ENCODE data around the gene SAMMSON. TPM values are rescaled to one million over a fixed set of nuclear protein-coding genes. Genes with fewer than 3 reads are reported as not detected.

SAMMSON gene
- total RNA-seq, 2 experiments from 2014 or later: not detected

GRCh38 chr3:70006089-70006488 is 6.6 kb downstream of the SAMMSON start:
- H3K9me3 Mint-ChIP-seq: peaks cover 2% of the 10 kb centered on the region
- TF ChIP-seq CTCF (IDR thresholded peaks at IDR 0.05): no peak
- H3K27me3 Mint-ChIP-seq: peaks cover 2% of the 10 kb centered on the region
- no peak for ATAC-seq
- intact Hi-C loops (cut with micrococcal nuclease): no loop called here
- no peak overlapping the region for H3K4me3 Mint-ChIP-seq
- ChIA-PET CTCF (no interaction called here), POLR2A (no interaction called here)
- DNase-seq: no peak
- H3K4me1 Mint-ChIP-seq (ENCODE audit: low read depth): no peaks in the 10 kb centered on the region
- no peak overlapping the region for H3K27ac Mint-ChIP-seq
- H3K36me3 Mint-ChIP-seq (ENCODE audit: low read depth): no peaks in the 10 kb centered on the region

- TF ChIP-seq CTCF (IDR thresholded peaks at IDR 0.05): no peak
- Mint-ChIP-seq H3K36me3 (ENCODE audit: low read depth) (no peaks in the 10 kb centered on the region), H3K9me3 (peaks cover 2% of the 10 kb centered on the region), H3K4me1 (ENCODE audit: low read depth) (no peaks in the 10 kb centered on the region), H3K27ac (no peak overlapping the region), H3K4me3 (no peak overlapping the region), H3K27me3 (no peaks in the 10 kb centered on the region)
- intact Hi-C loops (cut with micrococcal nuclease): no loop called here
- ChIA-PET POLR2A (no interaction called here), CTCF (no interaction called here)
- DNase-seq (no peak), ATAC-seq (no peak)
These were observed 10.8 kb downstream of the SAMMSON start for GRCh38 chr3:70010346-70010745.

- TF ChIP-seq CTCF (IDR thresholded peaks at IDR 0.05): no peak
- H3K4me3 Mint-ChIP-seq: no peak overlapping the region
- intact Hi-C loops (cut with micrococcal nuclease): no loop called here
- ChIA-PET CTCF (no interaction called here), POLR2A (no interaction called here)
- H3K9me3 Mint-ChIP-seq: peaks cover 4% of the 10 kb centered on the region
- no peaks in the 10 kb centered on the region for H3K36me3 Mint-ChIP-seq (ENCODE audit: low read depth)
- no peak overlapping the region for H3K27ac Mint-ChIP-seq
- ATAC-seq (no peak), DNase-seq (no peak)
- H3K4me1 Mint-ChIP-seq (ENCODE audit: low read depth): no peaks in the 10 kb centered on the region
- no peaks in the 10 kb centered on the region for H3K27me3 Mint-ChIP-seq
These were observed 12.0 kb downstream of the SAMMSON start for GRCh38 chr3:70011582-70011981.

GRCh38 chr3:70020906-70021660 is 21.6 kb downstream of the SAMMSON start:
- H3K27ac Mint-ChIP-seq: no peak overlapping the region
- H3K4me1 Mint-ChIP-seq (ENCODE audit: low read depth): no peaks in the 10 kb centered on the region
- ChIA-PET POLR2A (no interaction called here), CTCF (no interaction called here)
- intact Hi-C loops (cut with micrococcal nuclease): no loop called here
- no peak overlapping the region for H3K4me3 Mint-ChIP-seq
- DNase-seq (no peak), ATAC-seq (no peak)
- H3K27me3 Mint-ChIP-seq: peaks cover 3% of the 10 kb centered on the region
- no peak for TF ChIP-seq CTCF (IDR thresholded peaks at IDR 0.05)
- no peaks in the 10 kb centered on the region for H3K36me3 Mint-ChIP-seq (ENCODE audit: low read depth)
- peaks cover 2% of the 10 kb centered on the region for H3K9me3 Mint-ChIP-seq

GRCh38 chr3:70028361-70028760 is 28.8 kb downstream of the SAMMSON start:
- no peak for ATAC-seq
- H3K4me3 Mint-ChIP-seq: no peak overlapping the region
- TF ChIP-seq CTCF (IDR thresholded peaks at IDR 0.05): no peak
- peaks cover 3% of the 10 kb centered on the region for H3K27me3 Mint-ChIP-seq
- no peak overlapping the region for H3K27ac Mint-ChIP-seq
- H3K36me3 Mint-ChIP-seq (ENCODE audit: low read depth): no peaks in the 10 kb centered on the region
- no peak for DNase-seq
- H3K4me1 Mint-ChIP-seq (ENCODE audit: low read depth): no peaks in the 10 kb centered on the region
- intact Hi-C loops (cut with micrococcal nuclease): no loop called here
- POLR2A ChIA-PET: no interaction called here
- CTCF ChIA-PET: no interaction called here
- H3K9me3 Mint-ChIP-seq: no peaks in the 10 kb centered on the region

Measured in activated CD8-positive, alpha-beta T cell treated with anti-CD3 and anti-CD28 coated beads for 36 hours (primary cell).